ENCODE measurements around the gene TBX3.

TBX3 gene

GRCh38 chr12:114688256-114688845 lies 4.4 kb upstream of the TBX3 start:
- Histone ChIP-seq H3K4me2 (ENCODE audit: low read length) (no peak overlapping the region), H3K9ac (ENCODE audit: low read length) (no peak overlapping the region), H3K79me2 (ENCODE audit: insufficient read depth, low read length) (no peaks in the 10 kb centered on the region), H3K27ac (ENCODE audit: low read depth, low read length, poor library complexity, severe bottlenecking) (no peak overlapping the region), H3K4me1 (ENCODE audit: insufficient read depth, low read length, severe bottlenecking) (no peaks in the 10 kb centered on the region), H3K9me3 (ENCODE audit: low read length) (no peaks in the 10 kb centered on the region), H2AFZ (ENCODE audit: low read length) (no peak overlapping the region), H3K27me3 (ENCODE audit: insufficient read depth, low read length) (no peaks in the 10 kb centered on the region), H4K20me1 (ENCODE audit: insufficient read depth, low read length) (no peaks in the 10 kb centered on the region), H3K4me3 (ENCODE audit: low read depth, low read length, poor library complexity, severe bottlenecking) (no peak overlapping the region), H3K36me3 (ENCODE audit: insufficient read depth, low read length) (no peaks in the 10 kb centered on the region), H3F3A (ENCODE audit: insufficient read depth, low read length) (no peaks in the 10 kb centered on the region), H3K9me2 (ENCODE audit: low read depth, low read length) (no peaks in the 10 kb centered on the region)
- no peak for TF ChIP-seq CTCF (IDR thresholded peaks at IDR 0.05; ENCODE audit: low read length)
- TF ChIP-seq EZH2 (IDR thresholded peaks at IDR 0.05; ENCODE audit: borderline replicate concordance, low read length), result no peak

- no peaks in the 10 kb centered on the region for H3K9me2 ChIP-seq (ENCODE audit: low read depth, low read length)
- H2AFZ ChIP-seq (ENCODE audit: low read length), result no peak overlapping the region
- H4K20me1 ChIP-seq (ENCODE audit: insufficient read depth, low read length), result no peaks in the 10 kb centered on the region
- no peaks in the 10 kb centered on the region for H3F3A ChIP-seq (ENCODE audit: insufficient read depth, low read length)
- H3K4me2 ChIP-seq (ENCODE audit: low read length), result no peak overlapping the region
- H3K9ac ChIP-seq (ENCODE audit: low read length), result no peak overlapping the region
- no peaks in the 10 kb centered on the region for H3K4me1 ChIP-seq (ENCODE audit: insufficient read depth, low read length, severe bottlenecking)
- H3K36me3 ChIP-seq (ENCODE audit: insufficient read depth, low read length), result no peaks in the 10 kb centered on the region
- no peaks in the 10 kb centered on the region for H3K27me3 ChIP-seq (ENCODE audit: insufficient read depth, low read length)
- H3K27ac ChIP-seq (ENCODE audit: low read depth, low read length, poor library complexity, severe bottlenecking), result no peak overlapping the region
- TF ChIP-seq EZH2 (IDR thresholded peaks at IDR 0.05; ENCODE audit: borderline replicate concordance, low read length) (no peak), CTCF (IDR thresholded peaks at IDR 0.05; ENCODE audit: low read length) (no peak)
- H3K9me3 ChIP-seq (ENCODE audit: low read length), result no peaks in the 10 kb centered on the region
- no peaks in the 10 kb centered on the region for H3K79me2 ChIP-seq (ENCODE audit: insufficient read depth, low read length)
- H3K4me3 ChIP-seq (ENCODE audit: low read depth, low read length, poor library complexity, severe bottlenecking), result no peak overlapping the region
Measured at GRCh38 chr12:114687802-114688201, 3.8 kb upstream of the TBX3 start.

- Histone ChIP-seq H3K36me3 (ENCODE audit: insufficient read depth, low read length) (no peaks in the 10 kb centered on the region), H3K9me3 (ENCODE audit: low read length) (no peaks in the 10 kb centered on the region), H3K9ac (ENCODE audit: low read length) (no peak overlapping the region), H4K20me1 (ENCODE audit: insufficient read depth, low read length) (no peaks in the 10 kb centered on the region), H3K4me1 (ENCODE audit: insufficient read depth, low read length, severe bottlenecking) (no peaks in the 10 kb centered on the region), H3K9me2 (ENCODE audit: low read depth, low read length) (no peaks in the 10 kb centered on the region), H3K79me2 (ENCODE audit: insufficient read depth, low read length) (no peaks in the 10 kb centered on the region), H3K27me3 (ENCODE audit: insufficient read depth, low read length) (no peaks in the 10 kb centered on the region), H3K27ac (ENCODE audit: low read depth, low read length, poor library complexity, severe bottlenecking) (no peak overlapping the region), H3K4me3 (ENCODE audit: low read depth, low read length, poor library complexity, severe bottlenecking) (no peak overlapping the region), H2AFZ (ENCODE audit: low read length) (no peak overlapping the region), H3F3A (ENCODE audit: insufficient read depth, low read length) (no peaks in the 10 kb centered on the region), H3K4me2 (ENCODE audit: low read length) (no peak overlapping the region)
- no peak for TF ChIP-seq CTCF (IDR thresholded peaks at IDR 0.05; ENCODE audit: low read length)
- no peak for TF ChIP-seq EZH2 (IDR thresholded peaks at IDR 0.05; ENCODE audit: borderline replicate concordance, low read length)
Measured at GRCh38 chr12:114686773-114687500, 3.0 kb upstream of the TBX3 start.
